HG03460 (cell line): ENCODE data around the gene CEPT1.

ENCODE experiments used
- ATAC-seq: cut with Tn5 transposase; IDR thresholded peaks from one replicate; pipeline ENCODE4 v1.9.1; 2021; ENCODE audit not compliant: unreplicated experiment

Gene CEPT1

GRCh38 chr1:111225717-111226400 lies 85.8 kb downstream of the CEPT1 start:
- ATAC-seq: no peak

GRCh38 chr1:111227434-111227833 lies 87.4 kb downstream of the CEPT1 start, which contains the start of gene CHI3L2:
Gene CHI3L2, plus strand, starts transcription at chr1:111227713. Its CDS starts 17 bp downstream, at chr1:111227730.
- ATAC-seq: no peak

- no peak for ATAC-seq
These were observed 88.1 kb downstream of the CEPT1 start for GRCh38 chr1:111227851-111228747.

GRCh38 chr1:111228748-111229126 lies 88.7 kb downstream of the CEPT1 start:
- ATAC-seq: no peak

GRCh38 chr1:111232134-111232533 lies 92.1 kb downstream of the CEPT1 start:
- no peak for ATAC-seq

- ATAC-seq: no peak
These were observed 94.2 kb downstream of the CEPT1 start for GRCh38 chr1:111234258-111234657.
